Activated CD4-positive, alpha-beta T cell treated with anti-CD3 and anti-CD28 coated beads for 36 hours (primary cell): Measurements from ENCODE around the gene ZNF750. TPM values are rescaled to one million over a fixed set of nuclear protein-coding genes. Genes with fewer than 3 reads are reported as not detected.

Experiments used
- ATAC-seq: fragments of 200-7000 bp; cut with Tn5 transposase; one replicate; pipeline ENCODE4 v1.10.0; 2021; ENCODE audit warnings: mild to moderate bottlenecking, moderate library complexity
- CTCF ChIA-PET: fragments of 350-600 bp; sonication (Branson Sonifier 250); formaldehyde crosslinking; loops from one replicate; lab custom pipeline; 2021; ENCODE audit warnings: antibody characterized with exemption; lab: Charles Lee
- POLR2A ChIA-PET: fragments of 350-600 bp; sonication (Branson Sonifier 250); formaldehyde crosslinking; loops from one replicate; lab custom pipeline; 2021; ENCODE audit warnings: antibody characterized with exemption, inconsistent platforms; lab: Charles Lee
- DNase-seq: peaks from one replicate; pipeline ENCODE4 v3.0.0-alpha.2; 2020
- H3K27ac Mint-ChIP-seq: one replicate; pipeline ENCODE4 v1.8.0; 2021; ENCODE audit warnings: mixed read lengths
- H3K27me3 Mint-ChIP-seq: one replicate; pipeline ENCODE4 v1.8.0; 2021; ENCODE audit warnings: mixed read lengths
- H3K36me3 Mint-ChIP-seq: one replicate; pipeline ENCODE4 v1.8.0; 2021; ENCODE audit warnings: low read depth, mixed read lengths
- H3K4me1 Mint-ChIP-seq: one replicate; pipeline ENCODE4 v1.8.0; 2021; ENCODE audit warnings: mixed read lengths
- H3K4me3 Mint-ChIP-seq: one replicate; pipeline ENCODE4 v1.8.0; 2021; ENCODE audit warnings: mild to moderate bottlenecking, moderate library complexity, mixed read lengths
- H3K9me3 Mint-ChIP-seq: one replicate; pipeline ENCODE4 v1.8.0; 2021; ENCODE audit warnings: low read depth, mixed read lengths
- intact Hi-C, 2 experiments: fragments of 100-400 bp; cut with DNase I in 1 of 2; cut with micrococcal nuclease in 1 of 2; formaldehyde crosslinking; loops; one replicate each; pipeline versions ENCODE4 v1.14.2 to v1.15.1; 2022 to 2024; cut with DNase I, micrococcal nuclease
- total RNA-seq, 2 experiments: library from RNA; stranded (reverse); gene quantifications; one replicate each; pipeline ENCODE4 v1.2.3, GENCODE V29; 2021

Gene ZNF750
- total RNA-seq, 2 experiments from 2014 or later: not detected

DNA sequence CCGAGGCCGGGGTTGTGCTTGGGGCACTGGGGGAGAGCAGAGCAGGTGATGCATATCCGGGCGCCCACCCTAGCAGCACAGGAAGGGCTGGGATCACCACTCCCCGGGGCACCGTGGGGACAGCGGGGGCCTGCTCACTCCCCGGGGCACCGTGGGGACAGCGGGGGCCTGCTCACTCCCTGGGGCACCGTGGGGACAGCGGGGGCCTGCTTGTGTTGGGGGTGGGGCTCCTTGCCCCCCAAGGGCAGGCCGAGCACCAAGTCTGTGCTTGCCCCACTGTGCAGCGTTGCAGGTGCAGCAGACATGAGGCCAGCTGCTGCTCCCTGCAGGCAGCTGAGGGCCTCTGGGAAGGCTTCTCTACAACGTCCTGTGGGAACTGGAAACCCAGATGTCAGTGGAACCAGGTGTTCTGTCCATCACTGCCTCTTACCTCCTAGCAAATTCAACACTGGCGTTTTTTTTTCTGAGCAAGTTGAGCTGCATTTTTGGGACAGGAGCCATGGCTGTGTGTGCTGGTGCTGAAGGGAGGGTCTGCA is 25.0 kb upstream of the ZNF750 start:
- no peak for ATAC-seq
- intact Hi-C loops: loop anchor here in 1 of 2 experiments (1.0 kb wide), 3 partner anchors 13 to 214 kb away; no protein-coding TSS in a partner anchor
- POLR2A ChIA-PET: interaction anchor here (1.9 kb wide), 1 partner anchor 20 kb away, joined by 4 read pairs; no protein-coding TSS in a partner anchor

DNA sequence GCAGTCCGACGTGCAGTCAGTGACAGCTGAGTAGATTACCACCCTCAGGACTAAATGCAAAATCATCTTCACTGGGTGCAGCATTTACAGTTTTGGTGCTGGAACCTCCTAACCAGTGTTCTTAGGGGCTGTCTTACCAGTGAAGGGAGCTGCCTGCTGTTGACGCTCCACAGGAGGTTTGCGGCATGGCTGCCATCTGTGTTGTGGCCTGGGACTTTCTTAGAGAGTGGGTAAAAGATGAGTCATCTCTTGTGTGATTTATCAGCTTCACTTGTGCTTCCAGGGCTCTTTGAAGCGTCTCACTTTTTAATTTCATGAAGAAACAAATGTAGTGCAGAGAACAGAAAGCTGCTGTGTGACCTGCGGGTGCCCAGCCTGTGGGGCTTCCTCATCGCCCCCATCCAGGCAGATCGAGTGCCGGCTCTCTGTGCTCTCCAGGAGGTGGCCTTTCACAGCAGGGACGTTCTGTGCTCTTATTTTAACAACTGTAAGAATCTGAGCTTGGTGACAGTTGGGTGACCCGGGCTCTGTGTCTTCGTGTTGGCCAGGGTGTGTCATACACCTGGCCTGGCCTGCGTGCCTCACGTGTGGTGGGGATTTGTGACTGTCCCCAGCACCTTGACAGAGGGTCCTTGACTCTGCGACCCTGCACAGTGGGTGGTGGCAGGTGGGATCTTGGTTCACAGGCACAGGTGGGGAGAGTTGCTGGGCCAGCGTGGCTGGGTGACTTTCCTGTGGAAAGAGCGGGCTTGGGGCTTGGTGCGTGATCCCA is 24.3 kb upstream of the ZNF750 start:
- ChIA-PET POLR2A (interaction anchor here (0.6 to 1.9 kb wide), 3 partner anchors 11 to 122 kb away, joined by 3 to 6 read pairs (median 4); no protein-coding TSS in a partner anchor), CTCF (interaction anchor here (1.0 to 3.0 kb wide), 6 partner anchors 10 to 44 kb away, joined by 3 to 14 read pairs (median 6); no protein-coding TSS in a partner anchor)
- intact Hi-C loops: loop anchor here in 1 of 2 experiments (1.0 kb wide), 3 partner anchors 13 to 214 kb away; no protein-coding TSS in a partner anchor
- Mint-ChIP-seq H3K27me3 (no peaks in the 10 kb centered on the region), H3K4me3 (peak overlapping the region; percentile 60), H3K27ac (peak overlapping the region; percentile 91), H3K9me3 (no peaks in the 10 kb centered on the region), H3K4me1 (peaks cover 71% of the 10 kb centered on the region), H3K36me3 (peaks cover 7% of the 10 kb centered on the region)
- peak; percentile 89 for ATAC-seq
- DNase-seq: peak; percentile 93

More for the DNA sequence above, 25.0 kb upstream of the ZNF750 start:
- DNase-seq: no peak
- Mint-ChIP-seq H3K27ac (peak overlapping the region; percentile 91), H3K36me3 (peaks cover 8% of the 10 kb centered on the region), H3K4me1 (peaks cover 64% of the 10 kb centered on the region), H3K4me3 (peak overlapping the region; percentile 60), H3K27me3 (no peaks in the 10 kb centered on the region), H3K9me3 (no peaks in the 10 kb centered on the region)
- CTCF ChIA-PET: interaction anchor here (1.0 to 3.0 kb wide), 5 partner anchors 10 to 45 kb away, joined by 3 to 14 read pairs (median 6); no protein-coding TSS in a partner anchor

DNA sequence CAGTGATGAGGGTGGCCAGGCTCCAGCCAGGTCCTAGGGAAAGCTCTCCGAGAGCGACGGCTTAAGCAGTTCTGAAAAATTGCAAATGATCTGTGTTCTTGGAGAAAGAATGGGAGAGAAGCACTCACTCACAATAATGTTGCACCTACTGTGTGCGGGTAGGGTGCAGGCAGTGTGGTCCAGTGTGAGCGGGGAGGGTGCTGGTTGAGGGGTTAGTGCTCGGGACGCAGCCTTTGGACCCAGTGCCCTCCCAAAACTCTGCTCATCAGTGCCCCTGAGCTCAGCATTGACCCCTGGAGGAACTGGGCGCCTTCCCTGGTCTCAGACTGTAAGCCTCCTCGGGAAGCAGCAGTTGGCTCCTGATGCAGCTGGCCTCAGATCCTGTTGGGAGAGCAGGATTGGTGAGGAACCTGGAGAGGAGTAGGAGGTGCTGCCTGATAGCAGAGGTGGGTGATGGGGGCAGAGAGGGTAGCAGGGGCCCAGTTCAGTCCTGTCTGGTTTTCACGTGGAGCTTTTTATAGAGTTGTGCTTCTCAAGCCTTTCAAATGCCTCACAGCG is 23.6 kb upstream of the ZNF750 start:
- Mint-ChIP-seq H3K36me3 (peaks cover 7% of the 10 kb centered on the region), H3K4me1 (peaks cover 75% of the 10 kb centered on the region), H3K4me3 (no peak overlapping the region), H3K9me3 (no peaks in the 10 kb centered on the region), H3K27me3 (no peaks in the 10 kb centered on the region), H3K27ac (peak overlapping the region; percentile 91)
- ChIA-PET CTCF (interaction anchor here (0.6 to 3.0 kb wide), 6 partner anchors 9 to 44 kb away, joined by 3 to 14 read pairs (median 6); no protein-coding TSS in a partner anchor), POLR2A (interaction anchor here (0.7 to 1.9 kb wide), 2 partner anchors 11 to 22 kb away, joined by 4 to 6 read pairs; no protein-coding TSS in a partner anchor)
- intact Hi-C loops: no loop called here
- ATAC-seq (no peak), DNase-seq (no peak)

- ATAC-seq (no peak), DNase-seq (no peak)
- ChIA-PET POLR2A (no interaction called here), CTCF (interaction anchor here (0.6 to 3.0 kb wide), 4 partner anchors 10 to 31 kb away, joined by 3 to 14 read pairs (median 6); no protein-coding TSS in a partner anchor)
- Mint-ChIP-seq H3K4me3 (no peak overlapping the region), H3K27ac (peak overlapping the region; percentile 91), H3K27me3 (no peaks in the 10 kb centered on the region), H3K9me3 (no peaks in the 10 kb centered on the region), H3K4me1 (peaks cover 77% of the 10 kb centered on the region), H3K36me3 (peaks cover 9% of the 10 kb centered on the region)
- intact Hi-C loops: no loop called here
Measured at GRCh38 chr17:82862737-82863382, 23.0 kb upstream of the ZNF750 start.

GRCh38 chr17:82862191-82862590 is 22.4 kb upstream of the ZNF750 start:
- CTCF ChIA-PET: interaction anchor here (3.0 kb wide), 1 partner anchor 23 kb away, joined by 14 read pairs; no protein-coding TSS in a partner anchor
- POLR2A ChIA-PET: interaction anchor here (0.6 kb wide), 1 partner anchor 123 kb away, joined by 3 read pairs; no protein-coding TSS in a partner anchor
- H3K4me1 Mint-ChIP-seq: peaks cover 77% of the 10 kb centered on the region
- no peaks in the 10 kb centered on the region for H3K27me3 Mint-ChIP-seq
- peaks cover 9% of the 10 kb centered on the region for H3K36me3 Mint-ChIP-seq
- intact Hi-C loops: no loop called here
- H3K27ac Mint-ChIP-seq: peak overlapping the region; percentile 76
- ATAC-seq (no peak), DNase-seq (no peak)
- H3K9me3 Mint-ChIP-seq: no peaks in the 10 kb centered on the region
- no peak overlapping the region for H3K4me3 Mint-ChIP-seq

GRCh38 chr17:82861393-82861775 is 21.6 kb upstream of the ZNF750 start:
- peaks cover 9% of the 10 kb centered on the region for H3K36me3 Mint-ChIP-seq
- POLR2A ChIA-PET: interaction anchor here (0.6 kb wide), 1 partner anchor 124 kb away, joined by 3 read pairs; no protein-coding TSS in a partner anchor
- peak overlapping the region; percentile 10 for H3K27ac Mint-ChIP-seq
- CTCF ChIA-PET: interaction anchor here (0.6 kb wide), 1 partner anchor 258 kb away, joined by 3 read pairs; no protein-coding TSS in a partner anchor
- no peaks in the 10 kb centered on the region for H3K9me3 Mint-ChIP-seq
- no peak for DNase-seq
- H3K4me1 Mint-ChIP-seq: peaks cover 76% of the 10 kb centered on the region
- H3K4me3 Mint-ChIP-seq: no peak overlapping the region
- intact Hi-C loops: loop anchor here in 1 of 2 experiments (2.0 kb wide), 1 partner anchor 15 kb away; no protein-coding TSS in a partner anchor
- H3K27me3 Mint-ChIP-seq: no peaks in the 10 kb centered on the region
- ATAC-seq: no peak

GRCh38 chr17:82860606-82861392 is 21.0 kb upstream of the ZNF750 start:
- ChIA-PET CTCF (interaction anchor here (0.6 kb wide), 1 partner anchor 258 kb away, joined by 3 read pairs; no protein-coding TSS in a partner anchor), POLR2A (no interaction called here)
- no peaks in the 10 kb centered on the region for H3K27me3 Mint-ChIP-seq
- intact Hi-C loops: loop anchor here in 1 of 2 experiments (2.0 kb wide), 1 partner anchor 16 kb away; no protein-coding TSS in a partner anchor
- H3K27ac Mint-ChIP-seq: peak overlapping the region; percentile 95
- H3K4me1 Mint-ChIP-seq: peaks cover 70% of the 10 kb centered on the region
- DNase-seq (no peak), ATAC-seq (no peak)
- no peaks in the 10 kb centered on the region for H3K9me3 Mint-ChIP-seq
- H3K36me3 Mint-ChIP-seq: peaks cover 9% of the 10 kb centered on the region
- H3K4me3 Mint-ChIP-seq: peak overlapping the region; percentile 68

DNA sequence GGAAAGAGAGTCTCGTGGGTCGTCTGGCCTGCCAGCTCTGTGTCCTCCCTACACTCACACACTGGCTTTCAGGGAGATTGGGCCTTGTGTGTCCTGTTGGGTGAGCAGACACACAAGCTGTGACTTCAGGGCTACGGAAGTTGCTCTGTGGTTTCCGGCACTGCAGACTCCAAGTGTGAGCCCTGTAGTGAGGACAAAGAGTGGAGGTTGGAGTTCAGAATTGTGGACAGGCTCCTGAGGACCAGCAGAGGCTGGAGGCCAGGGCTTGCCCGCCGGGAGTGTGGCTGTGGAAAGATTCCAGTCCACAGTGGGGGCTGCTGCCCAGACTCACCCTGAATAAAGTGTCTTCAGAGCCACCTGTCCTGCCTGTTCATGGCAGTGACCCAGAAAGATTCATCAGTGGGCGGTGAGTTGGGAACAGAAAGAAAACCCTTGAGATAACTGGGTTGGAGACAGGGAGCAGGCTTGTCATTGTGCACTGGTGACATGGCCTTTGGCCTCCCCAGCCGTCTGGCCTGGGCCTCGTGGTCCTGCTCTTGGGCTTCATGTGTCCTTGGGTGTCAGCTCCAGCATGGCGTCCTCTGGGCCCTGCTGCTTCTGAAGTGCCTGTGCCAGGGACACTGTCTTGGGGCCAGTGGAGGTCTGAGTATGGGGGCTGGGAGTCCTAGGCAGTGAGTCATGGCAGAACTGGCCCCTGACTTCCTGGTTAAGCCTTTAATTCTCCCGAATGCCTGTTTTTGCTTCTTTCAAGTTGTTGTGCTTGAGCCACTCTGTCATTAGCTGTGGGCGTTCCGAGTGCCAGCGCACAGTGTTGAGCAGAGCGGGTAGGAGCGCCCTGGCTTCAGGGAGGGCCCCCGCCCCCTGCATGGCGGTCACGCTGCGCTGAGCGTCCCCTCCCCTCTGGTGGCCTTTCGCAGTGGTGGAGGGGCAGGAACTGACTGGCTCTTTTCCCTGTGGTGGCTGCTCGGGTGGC is 19.9 kb upstream of the ZNF750 start:
- H3K4me1 Mint-ChIP-seq: peaks cover 60% of the 10 kb centered on the region
- ChIA-PET CTCF (interaction anchor here (0.6 kb wide), 1 partner anchor 17 kb away, joined by 3 read pairs; no protein-coding TSS in a partner anchor), POLR2A (interaction anchor here (0.6 kb wide), 1 partner anchor 62 kb away, joined by 3 read pairs; no protein-coding TSS in a partner anchor)

More for the DNA sequence above, 19.9 kb upstream of the ZNF750 start:
- ATAC-seq (peak; percentile 59), DNase-seq (peak; percentile 86)
- Mint-ChIP-seq H3K27me3 (no peaks in the 10 kb centered on the region), H3K27ac (peak overlapping the region; percentile 95), H3K9me3 (no peaks in the 10 kb centered on the region), H3K36me3 (peaks cover 9% of the 10 kb centered on the region), H3K4me3 (peak overlapping the region; percentile 68)
- intact Hi-C loops: loop anchor here in 1 of 2 experiments (2.0 kb wide), 1 partner anchor 17 kb away; no protein-coding TSS in a partner anchor
